ENCODE data around the gene KLF16.
"Not testable (repeated sequence)": the region's sequence is repeated elsewhere in the genome, so short reads cannot be mapped to it uniquely, and the experiment has no call there.

KLF16 gene

DNA sequence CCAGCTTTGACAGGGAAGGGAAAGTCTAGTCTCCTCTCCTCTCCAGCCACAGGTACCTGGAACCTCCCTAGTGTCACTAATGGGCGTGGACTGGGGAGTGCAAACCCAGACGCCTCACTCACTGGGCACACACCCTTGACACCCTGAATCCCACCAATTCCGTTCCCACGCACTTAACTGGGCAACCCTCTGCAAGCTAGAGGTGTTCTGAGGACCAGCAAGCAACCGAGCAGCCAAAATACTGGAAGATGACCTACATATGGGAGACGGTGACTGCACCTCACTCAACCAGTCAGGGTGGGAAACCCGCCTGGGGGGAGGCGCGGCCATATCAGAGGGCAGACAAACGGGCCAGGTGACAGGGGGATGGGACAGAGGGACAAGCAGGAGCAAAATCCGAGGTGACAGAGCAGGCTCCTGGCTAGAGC is 20.9 kb upstream of the KLF16 start:
- TF ChIP-seq CTCF (IDR thresholded peaks at IDR 0.05; ENCODE audit: insufficient read depth, low read depth, low read length, missing control alignments), result no peak
- peak overlapping the region; percentile 99 for H3K4me3 ChIP-seq (ENCODE audit: low read depth, low read length)
- DNase-seq (ENCODE audit: low read depth), result no peak

- no peak for TF ChIP-seq CTCF (IDR thresholded peaks at IDR 0.05; ENCODE audit: insufficient read depth, low read depth, low read length, missing control alignments)
Observed at GRCh38 chr19:1883784-1884183, 20.4 kb upstream of the KLF16 start.

GRCh38 chr19:1882786-1883692 is 19.7 kb upstream of the KLF16 start:
- peak overlapping the region; percentile 99 for H3K4me3 ChIP-seq (ENCODE audit: low read depth, low read length)
- no peak for DNase-seq (ENCODE audit: low read depth)
- no peak for TF ChIP-seq CTCF (IDR thresholded peaks at IDR 0.05; ENCODE audit: insufficient read depth, low read depth, low read length, missing control alignments)

More at GRCh38 chr19:1883784-1884183, 20.4 kb upstream of the KLF16 start:
- no peak for DNase-seq (ENCODE audit: low read depth)
- peak overlapping the region; percentile 99 for H3K4me3 ChIP-seq (ENCODE audit: low read depth, low read length)

DNA sequence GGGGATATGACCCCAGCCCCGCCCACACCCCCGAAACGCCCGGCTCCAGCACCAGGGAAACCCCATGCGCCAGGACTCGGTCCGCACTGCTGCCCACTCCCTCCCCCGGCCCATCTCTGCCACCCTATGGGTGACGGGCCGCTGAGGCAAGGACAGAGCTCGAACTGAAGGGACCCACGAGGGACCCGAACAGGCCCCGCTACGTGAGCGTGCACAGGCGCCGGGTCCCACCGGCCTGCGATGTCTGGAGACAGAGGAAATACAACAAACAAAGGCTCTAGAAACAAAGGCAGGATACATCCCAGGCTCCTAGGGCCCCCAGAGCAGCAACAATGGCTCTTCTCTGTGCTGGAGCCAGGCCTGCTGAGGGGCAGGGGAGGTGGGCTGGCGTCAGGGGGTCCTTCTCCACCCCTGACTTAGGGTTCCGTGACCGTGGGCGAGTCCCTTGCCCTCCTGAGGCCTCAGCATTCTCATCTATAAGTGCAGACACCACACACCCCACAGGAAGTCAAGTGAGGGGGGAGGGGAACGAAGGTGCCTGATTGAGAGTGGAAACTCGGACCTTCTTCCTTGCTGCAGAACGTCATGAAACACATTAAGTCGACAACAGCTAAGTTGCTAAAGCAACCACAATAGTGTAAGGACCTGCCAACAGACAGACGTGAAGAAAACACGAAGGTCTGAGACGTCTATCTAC is 18.9 kb upstream of the KLF16 start:
- H3K4me3 ChIP-seq (ENCODE audit: low read depth, low read length), result no peak overlapping the region
- TF ChIP-seq CTCF (IDR thresholded peaks at IDR 0.05; ENCODE audit: insufficient read depth, low read depth, low read length, missing control alignments), result no peak
- DNase-seq (ENCODE audit: low read depth), result peak; percentile 68

DNA sequence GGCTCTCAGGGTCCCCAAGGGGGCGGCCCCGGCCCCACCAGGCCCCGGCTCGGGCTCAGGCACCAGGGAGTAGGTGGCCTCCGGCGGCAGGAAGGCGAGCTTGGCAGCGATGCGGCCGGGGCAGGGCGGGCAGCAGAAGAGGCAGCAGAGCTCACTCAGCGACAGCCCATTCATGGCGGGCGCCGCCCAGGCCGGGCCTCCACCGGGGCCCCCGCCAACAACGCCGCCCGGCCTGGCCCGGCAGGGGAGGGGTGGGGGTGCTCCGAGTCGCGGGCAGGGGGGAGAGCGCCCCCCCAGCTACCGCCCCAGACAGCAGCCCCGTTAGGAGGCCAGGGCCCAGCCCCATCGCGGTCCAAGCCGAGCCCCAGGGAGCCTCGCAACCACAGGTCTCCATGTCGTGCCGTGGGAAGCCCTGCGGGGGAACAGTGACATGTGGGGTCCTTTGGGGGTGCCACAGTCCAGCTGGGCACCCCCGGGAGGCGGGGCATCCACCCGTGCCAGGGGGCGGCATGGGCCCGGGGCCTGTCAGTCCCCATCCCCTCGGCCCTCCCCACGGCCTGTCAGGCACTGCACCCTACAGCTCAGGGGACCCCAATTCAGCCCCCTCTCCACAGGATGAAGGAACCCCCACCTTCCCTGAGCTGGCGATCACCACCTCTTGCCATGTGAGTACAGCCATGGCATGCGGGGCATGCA is 18.2 kb upstream of the KLF16 start:
- DNase-seq (ENCODE audit: low read depth); H3K4me3 ChIP-seq (ENCODE audit: low read depth, low read length): not testable (repeated sequence)

- H3K4me3 ChIP-seq (ENCODE audit: low read depth, low read length), result no peak overlapping the region
Observed at GRCh38 chr19:1880611-1881392, 17.4 kb upstream of the KLF16 start.

GRCh38 chr19:1879982-1880381 is 16.6 kb upstream of the KLF16 start:
- not testable (repeated sequence) for H3K4me3 ChIP-seq (ENCODE audit: low read depth, low read length); DNase-seq (ENCODE audit: low read depth)

More at GRCh38 chr19:1880611-1881392, 17.4 kb upstream of the KLF16 start:
- no peak for DNase-seq (ENCODE audit: low read depth)
- TF ChIP-seq CTCF (IDR thresholded peaks at IDR 0.05; ENCODE audit: insufficient read depth, low read depth, low read length, missing control alignments), result no peak

DNA sequence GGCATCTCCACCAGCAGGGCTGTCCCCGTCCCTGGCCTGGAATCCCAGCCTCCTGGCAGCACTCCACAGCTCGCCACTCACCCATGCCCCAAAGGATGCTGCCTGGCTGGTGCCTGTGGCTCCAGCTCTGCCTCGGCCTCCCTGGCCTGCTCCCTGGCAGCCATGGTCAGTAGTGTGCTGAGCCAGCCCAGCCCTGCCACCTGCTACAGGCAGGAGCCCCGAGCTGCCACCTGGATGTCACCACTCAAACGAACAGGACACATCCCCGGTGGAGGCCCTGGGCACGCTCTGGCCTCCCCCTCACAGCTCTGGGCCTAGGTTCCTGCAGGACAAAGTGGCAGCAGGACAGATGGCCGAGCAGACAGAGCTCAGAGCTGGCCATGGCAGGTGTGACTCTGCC is 15.2 kb upstream of the KLF16 start:
- not testable (repeated sequence) for H3K4me3 ChIP-seq (ENCODE audit: low read depth, low read length); DNase-seq (ENCODE audit: low read depth)

GRCh38 chr19:1877280-1877660 is 13.9 kb upstream of the KLF16 start:
- not testable (repeated sequence) for H3K4me3 ChIP-seq (ENCODE audit: low read depth, low read length); DNase-seq (ENCODE audit: low read depth)

- DNase-seq (ENCODE audit: low read depth), result peak; percentile 29
- H3K4me3 ChIP-seq (ENCODE audit: low read depth, low read length), result peak overlapping the region; percentile 97
Observed at GRCh38 chr19:1876496-1877279, 13.3 kb upstream of the KLF16 start.

Measured in GM12865 (cell line).